Measurements from ENCODE around the gene CYB5R2. TPM values are rescaled to one million over a fixed set of nuclear protein-coding genes. Genes with fewer than 3 reads are reported as not detected.

CYB5R2 gene
- total RNA-seq, 1 experiment from 2014 or later: 40.3 TPM

DNA sequence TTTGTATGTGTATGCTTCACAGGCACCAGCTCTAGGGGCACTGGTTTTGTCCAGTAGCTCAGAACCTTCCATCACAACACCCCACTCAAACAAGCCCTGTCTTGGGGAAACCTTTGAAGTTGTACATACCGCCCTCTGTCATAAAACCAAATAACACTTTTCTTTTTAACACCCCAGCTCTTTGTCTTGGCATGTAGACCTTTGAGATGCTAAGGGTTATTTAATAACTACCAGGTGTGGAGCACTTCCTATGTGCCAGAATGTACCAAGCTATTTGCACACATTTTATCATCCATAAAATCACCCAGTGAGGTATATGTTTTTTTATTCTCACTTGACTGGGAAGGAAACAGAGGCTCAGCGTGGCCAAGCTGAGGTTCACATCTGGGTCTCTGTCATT, 50.6 kb downstream of the CYB5R2 start (continued):
- no peak for TF ChIP-seq NR3C1 (CRISPR knock-in tag; conservative IDR thresholded peaks at IDR 0.05; ENCODE audit: low read depth)
- TF ChIP-seq CREB1 (CRISPR knock-in tag; IDR thresholded peaks at IDR 0.05): no peak
- TF ChIP-seq ZNF219 (CRISPR knock-in tag; IDR thresholded peaks at IDR 0.05; ENCODE audit: borderline replicate concordance): no peak
- no peak for TF ChIP-seq NFATC4 (CRISPR knock-in tag; IDR thresholded peaks at IDR 0.05)
- TF ChIP-seq, protein P1, sequence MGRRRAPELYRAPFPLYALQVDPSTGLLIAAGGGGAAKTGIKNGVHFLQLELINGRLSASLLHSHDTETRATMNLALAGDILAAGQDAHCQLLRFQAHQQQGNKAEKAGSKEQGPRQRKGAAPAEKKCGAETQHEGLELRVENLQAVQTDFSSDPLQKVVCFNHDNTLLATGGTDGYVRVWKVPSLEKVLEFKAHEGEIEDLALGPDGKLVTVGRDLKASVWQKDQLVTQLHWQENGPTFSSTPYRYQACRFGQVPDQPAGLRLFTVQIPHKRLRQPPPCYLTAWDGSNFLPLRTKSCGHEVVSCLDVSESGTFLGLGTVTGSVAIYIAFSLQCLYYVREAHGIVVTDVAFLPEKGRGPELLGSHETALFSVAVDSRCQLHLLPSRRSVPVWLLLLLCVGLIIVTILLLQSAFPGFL (CRISPR knock-in tag; IDR thresholded peaks at IDR 0.05; ENCODE audit: borderline replicate concordance): no peak

DNA sequence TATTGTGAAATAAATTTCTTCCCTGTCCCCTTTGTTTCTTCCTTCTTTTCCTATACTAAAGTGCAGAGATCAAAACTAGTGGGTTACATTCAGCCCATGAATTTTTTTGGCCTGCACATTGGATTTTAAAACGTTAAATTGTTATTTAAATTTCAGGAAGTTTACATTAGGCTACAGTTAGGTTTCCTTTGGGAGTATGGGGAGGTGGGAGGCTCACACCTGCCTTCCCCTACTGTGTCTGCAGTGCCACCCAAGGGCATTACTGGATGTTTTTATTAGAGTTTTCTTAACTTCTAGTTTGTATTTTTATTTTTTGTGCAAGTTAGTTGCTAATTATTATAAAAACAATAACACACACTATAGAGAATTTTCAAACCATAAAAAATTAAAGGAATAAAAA, 51.7 kb downstream of the CYB5R2 start:
- peaks cover 34% of the 10 kb centered on the region for H3K4me1 Mint-ChIP-seq
- TF ChIP-seq SP1 (CRISPR knock-in tag; conservative IDR thresholded peaks at IDR 0.05) (no peak), TEAD1 (CRISPR knock-in tag; IDR thresholded peaks at IDR 0.05) (no peak), ZNF671 (CRISPR knock-in tag; IDR thresholded peaks at IDR 0.05) (no peak), ZNF396 (CRISPR knock-in tag; IDR thresholded peaks at IDR 0.05; ENCODE audit: borderline replicate concordance) (no peak), NR1H2 (CRISPR knock-in tag; IDR thresholded peaks at IDR 0.05) (no peak), ZNF416 (CRISPR knock-in tag; IDR thresholded peaks at IDR 0.05) (no peak), ATF1 (CRISPR knock-in tag; IDR thresholded peaks at IDR 0.05) (no peak)
- TF ChIP-seq, protein P2, sequence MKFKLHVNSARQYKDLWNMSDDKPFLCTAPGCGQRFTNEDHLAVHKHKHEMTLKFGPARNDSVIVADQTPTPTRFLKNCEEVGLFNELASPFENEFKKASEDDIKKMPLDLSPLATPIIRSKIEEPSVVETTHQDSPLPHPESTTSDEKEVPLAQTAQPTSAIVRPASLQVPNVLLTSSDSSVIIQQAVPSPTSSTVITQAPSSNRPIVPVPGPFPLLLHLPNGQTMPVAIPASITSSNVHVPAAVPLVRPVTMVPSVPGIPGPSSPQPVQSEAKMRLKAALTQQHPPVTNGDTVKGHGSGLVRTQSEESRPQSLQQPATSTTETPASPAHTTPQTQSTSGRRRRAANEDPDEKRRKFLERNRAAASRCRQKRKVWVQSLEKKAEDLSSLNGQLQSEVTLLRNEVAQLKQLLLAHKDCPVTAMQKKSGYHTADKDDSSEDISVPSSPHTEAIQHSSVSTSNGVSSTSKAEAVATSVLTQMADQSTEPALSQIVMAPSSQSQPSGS (CRISPR knock-in tag; IDR thresholded peaks at IDR 0.05; ENCODE audit: borderline replicate concordance, low read depth): no peak
- TF ChIP-seq, protein P3, sequence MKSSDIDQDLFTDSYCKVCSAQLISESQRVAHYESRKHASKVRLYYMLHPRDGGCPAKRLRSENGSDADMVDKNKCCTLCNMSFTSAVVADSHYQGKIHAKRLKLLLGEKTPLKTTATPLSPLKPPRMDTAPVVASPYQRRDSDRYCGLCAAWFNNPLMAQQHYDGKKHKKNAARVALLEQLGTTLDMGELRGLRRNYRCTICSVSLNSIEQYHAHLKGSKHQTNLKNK (CRISPR knock-in tag; IDR thresholded peaks at IDR 0.05): no peak
- TF ChIP-seq, protein P1 (CRISPR knock-in tag; IDR thresholded peaks at IDR 0.05; ENCODE audit: borderline replicate concordance): no peak
- peaks cover 10% of the 10 kb centered on the region for H3K36me3 Mint-ChIP-seq
- ChIA-PET POLR2A (no interaction called here), CTCF (interaction anchor here (0.6 kb wide), 1 partner anchor 46 kb away, joined by 3 read pairs; no protein-coding TSS in a partner anchor)
- H3K4me3 Mint-ChIP-seq: no peak overlapping the region
- H3K9me3 Mint-ChIP-seq: no peaks in the 10 kb centered on the region
- ATAC-seq (peak; percentile 52), DNase-seq (ENCODE audit: low spot score) (no peak)
- H3K27ac Mint-ChIP-seq: no peak overlapping the region
- no peaks in the 10 kb centered on the region for H3K27me3 Mint-ChIP-seq (ENCODE audit: low read depth)

DNA sequence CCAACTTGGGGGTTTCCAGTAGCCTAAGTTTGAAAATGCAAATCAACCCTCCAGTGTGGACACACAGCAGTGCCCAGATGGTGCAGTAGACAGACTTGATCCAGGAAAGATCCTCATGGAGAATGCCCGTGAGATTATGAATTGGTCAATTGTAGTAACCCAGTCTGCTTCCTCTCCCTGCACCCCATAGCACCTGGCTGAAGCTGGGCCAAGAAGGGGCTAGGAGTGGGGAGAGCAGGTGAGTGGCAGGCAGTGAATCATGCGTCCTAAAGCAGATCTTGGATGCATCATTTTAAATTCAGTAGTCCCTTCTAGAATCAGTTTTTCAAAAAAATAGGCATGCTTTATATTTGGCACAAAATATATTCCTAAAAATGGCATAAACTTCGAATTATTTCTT, 52.2 kb downstream of the CYB5R2 start:
- DNase-seq (ENCODE audit: low spot score) (no peak), ATAC-seq (peak; percentile 72)
- Mint-ChIP-seq H3K4me3 (no peak overlapping the region; the same call in 1 of the 2 replicates), H3K27me3 (ENCODE audit: low read depth) (no peaks in the 10 kb centered on the region), H3K9me3 (no peaks in the 10 kb centered on the region), H3K27ac (peak overlapping the region; percentile 88; the same call in 1 of the 2 replicates), H3K4me1 (peaks cover 34% of the 10 kb centered on the region), H3K36me3 (peaks cover 8% of the 10 kb centered on the region)
- POLR2A ChIA-PET: interaction anchor here (1.1 kb wide), 1 partner anchor 30 kb away, joined by 3 read pairs; no protein-coding TSS in a partner anchor
- CTCF ChIA-PET: interaction anchor here (0.6 to 2.1 kb wide), 4 partner anchors 36 to 71 kb away, joined by 3 to 12 read pairs (median 4); no protein-coding TSS in a partner anchor
- no peak for TF ChIP-seq TCF7 (CRISPR knock-in tag; IDR thresholded peaks at IDR 0.05; ENCODE audit: low read depth)
- TF ChIP-seq RELA (CRISPR knock-in tag; IDR thresholded peaks at IDR 0.05; ENCODE audit: borderline replicate concordance): no peak
- TF ChIP-seq, protein P4, sequence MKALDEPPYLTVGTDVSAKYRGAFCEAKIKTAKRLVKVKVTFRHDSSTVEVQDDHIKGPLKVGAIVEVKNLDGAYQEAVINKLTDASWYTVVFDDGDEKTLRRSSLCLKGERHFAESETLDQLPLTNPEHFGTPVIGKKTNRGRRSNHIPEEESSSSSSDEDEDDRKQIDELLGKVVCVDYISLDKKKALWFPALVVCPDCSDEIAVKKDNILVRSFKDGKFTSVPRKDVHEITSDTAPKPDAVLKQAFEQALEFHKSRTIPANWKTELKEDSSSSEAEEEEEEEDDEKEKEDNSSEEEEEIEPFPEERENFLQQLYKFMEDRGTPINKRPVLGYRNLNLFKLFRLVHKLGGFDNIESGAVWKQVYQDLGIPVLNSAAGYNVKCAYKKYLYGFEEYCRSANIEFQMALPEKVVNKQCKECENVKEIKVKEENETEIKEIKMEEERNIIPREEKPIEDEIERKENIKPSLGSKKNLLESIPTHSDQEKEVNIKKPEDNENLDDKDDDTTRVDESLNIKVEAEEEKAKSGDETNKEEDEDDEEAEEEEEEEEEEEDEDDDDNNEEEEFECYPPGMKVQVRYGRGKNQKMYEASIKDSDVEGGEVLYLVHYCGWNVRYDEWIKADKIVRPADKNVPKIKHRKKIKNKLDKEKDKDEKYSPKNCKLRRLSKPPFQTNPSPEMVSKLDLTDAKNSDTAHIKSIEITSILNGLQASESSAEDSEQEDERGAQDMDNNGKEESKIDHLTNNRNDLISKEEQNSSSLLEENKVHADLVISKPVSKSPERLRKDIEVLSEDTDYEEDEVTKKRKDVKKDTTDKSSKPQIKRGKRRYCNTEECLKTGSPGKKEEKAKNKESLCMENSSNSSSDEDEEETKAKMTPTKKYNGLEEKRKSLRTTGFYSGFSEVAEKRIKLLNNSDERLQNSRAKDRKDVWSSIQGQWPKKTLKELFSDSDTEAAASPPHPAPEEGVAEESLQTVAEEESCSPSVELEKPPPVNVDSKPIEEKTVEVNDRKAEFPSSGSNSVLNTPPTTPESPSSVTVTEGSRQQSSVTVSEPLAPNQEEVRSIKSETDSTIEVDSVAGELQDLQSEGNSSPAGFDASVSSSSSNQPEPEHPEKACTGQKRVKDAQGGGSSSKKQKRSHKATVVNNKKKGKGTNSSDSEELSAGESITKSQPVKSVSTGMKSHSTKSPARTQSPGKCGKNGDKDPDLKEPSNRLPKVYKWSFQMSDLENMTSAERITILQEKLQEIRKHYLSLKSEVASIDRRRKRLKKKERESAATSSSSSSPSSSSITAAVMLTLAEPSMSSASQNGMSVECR (CRISPR knock-in tag; IDR thresholded peaks at IDR 0.05; ENCODE audit: borderline replicate concordance): no peak
- TF ChIP-seq, protein P5, sequence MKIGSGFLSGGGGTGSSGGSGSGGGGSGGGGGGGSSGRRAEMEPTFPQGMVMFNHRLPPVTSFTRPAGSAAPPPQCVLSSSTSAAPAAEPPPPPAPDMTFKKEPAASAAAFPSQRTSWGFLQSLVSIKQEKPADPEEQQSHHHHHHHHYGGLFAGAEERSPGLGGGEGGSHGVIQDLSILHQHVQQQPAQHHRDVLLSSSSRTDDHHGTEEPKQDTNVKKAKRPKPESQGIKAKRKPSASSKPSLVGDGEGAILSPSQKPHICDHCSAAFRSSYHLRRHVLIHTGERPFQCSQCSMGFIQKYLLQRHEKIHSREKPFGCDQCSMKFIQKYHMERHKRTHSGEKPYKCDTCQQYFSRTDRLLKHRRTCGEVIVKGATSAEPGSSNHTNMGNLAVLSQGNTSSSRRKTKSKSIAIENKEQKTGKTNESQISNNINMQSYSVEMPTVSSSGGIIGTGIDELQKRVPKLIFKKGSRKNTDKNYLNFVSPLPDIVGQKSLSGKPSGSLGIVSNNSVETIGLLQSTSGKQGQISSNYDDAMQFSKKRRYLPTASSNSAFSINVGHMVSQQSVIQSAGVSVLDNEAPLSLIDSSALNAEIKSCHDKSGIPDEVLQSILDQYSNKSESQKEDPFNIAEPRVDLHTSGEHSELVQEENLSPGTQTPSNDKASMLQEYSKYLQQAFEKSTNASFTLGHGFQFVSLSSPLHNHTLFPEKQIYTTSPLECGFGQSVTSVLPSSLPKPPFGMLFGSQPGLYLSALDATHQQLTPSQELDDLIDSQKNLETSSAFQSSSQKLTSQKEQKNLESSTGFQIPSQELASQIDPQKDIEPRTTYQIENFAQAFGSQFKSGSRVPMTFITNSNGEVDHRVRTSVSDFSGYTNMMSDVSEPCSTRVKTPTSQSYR (CRISPR knock-in tag; IDR thresholded peaks at IDR 0.05): no peak
- TF ChIP-seq ZNF671 (CRISPR knock-in tag; IDR thresholded peaks at IDR 0.05): no peak
- no peak for TF ChIP-seq NR3C1 (CRISPR knock-in tag; conservative IDR thresholded peaks at IDR 0.05; ENCODE audit: low read depth)
- no peak for TF ChIP-seq ZNF423 (CRISPR knock-in tag; IDR thresholded peaks at IDR 0.05)
- TF ChIP-seq, protein P6, sequence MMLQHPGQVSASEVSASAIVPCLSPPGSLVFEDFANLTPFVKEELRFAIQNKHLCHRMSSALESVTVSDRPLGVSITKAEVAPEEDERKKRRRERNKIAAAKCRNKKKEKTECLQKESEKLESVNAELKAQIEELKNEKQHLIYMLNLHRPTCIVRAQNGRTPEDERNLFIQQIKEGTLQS (CRISPR knock-in tag; conservative IDR thresholded peaks at IDR 0.05): no peak
